ENCODE results near the gene FHOD1.

FHOD1 gene

GRCh38 chr16:67190041-67190440 lies 57.2 kb downstream of the FHOD1 start, which contains the start of gene EXOC3L1:
Gene EXOC3L1 (minus strand): TSS chr16:67190136. CDS start chr16:67189676, 460 bp downstream.
- TF ChIP-seq, protein P1, sequence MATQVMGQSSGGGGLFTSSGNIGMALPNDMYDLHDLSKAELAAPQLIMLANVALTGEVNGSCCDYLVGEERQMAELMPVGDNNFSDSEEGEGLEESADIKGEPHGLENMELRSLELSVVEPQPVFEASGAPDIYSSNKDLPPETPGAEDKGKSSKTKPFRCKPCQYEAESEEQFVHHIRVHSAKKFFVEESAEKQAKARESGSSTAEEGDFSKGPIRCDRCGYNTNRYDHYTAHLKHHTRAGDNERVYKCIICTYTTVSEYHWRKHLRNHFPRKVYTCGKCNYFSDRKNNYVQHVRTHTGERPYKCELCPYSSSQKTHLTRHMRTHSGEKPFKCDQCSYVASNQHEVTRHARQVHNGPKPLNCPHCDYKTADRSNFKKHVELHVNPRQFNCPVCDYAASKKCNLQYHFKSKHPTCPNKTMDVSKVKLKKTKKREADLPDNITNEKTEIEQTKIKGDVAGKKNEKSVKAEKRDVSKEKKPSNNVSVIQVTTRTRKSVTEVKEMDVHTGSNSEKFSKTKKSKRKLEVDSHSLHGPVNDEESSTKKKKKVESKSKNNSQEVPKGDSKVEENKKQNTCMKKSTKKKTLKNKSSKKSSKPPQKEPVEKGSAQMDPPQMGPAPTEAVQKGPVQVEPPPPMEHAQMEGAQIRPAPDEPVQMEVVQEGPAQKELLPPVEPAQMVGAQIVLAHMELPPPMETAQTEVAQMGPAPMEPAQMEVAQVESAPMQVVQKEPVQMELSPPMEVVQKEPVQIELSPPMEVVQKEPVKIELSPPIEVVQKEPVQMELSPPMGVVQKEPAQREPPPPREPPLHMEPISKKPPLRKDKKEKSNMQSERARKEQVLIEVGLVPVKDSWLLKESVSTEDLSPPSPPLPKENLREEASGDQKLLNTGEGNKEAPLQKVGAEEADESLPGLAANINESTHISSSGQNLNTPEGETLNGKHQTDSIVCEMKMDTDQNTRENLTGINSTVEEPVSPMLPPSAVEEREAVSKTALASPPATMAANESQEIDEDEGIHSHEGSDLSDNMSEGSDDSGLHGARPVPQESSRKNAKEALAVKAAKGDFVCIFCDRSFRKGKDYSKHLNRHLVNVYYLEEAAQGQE (IDR thresholded peaks at IDR 0.05; ENCODE audit: insufficient read depth in 1 of 2, low read depth in 2 of 2, low read length in 2 of 2): no peak
- TF ChIP-seq TAF1 (IDR thresholded peaks at IDR 0.05; ENCODE audit: borderline replicate concordance, insufficient read depth, low read length) (no peak), FOXP2 (optimal IDR thresholded peaks at IDR 0.05; ENCODE audit: borderline replicate concordance, extremely low read depth, extremely low read length, insufficient read depth) (no peak), SIN3A (IDR thresholded peaks at IDR 0.05; ENCODE audit: borderline replicate concordance, insufficient read depth, low read length) (no peak), POLR2AphosphoS5 (IDR thresholded peaks at IDR 0.05; ENCODE audit: low read depth, low read length) (no peak)

- TF ChIP-seq, protein P1 (IDR thresholded peaks at IDR 0.05; ENCODE audit: insufficient read depth in 1 of 2, low read depth in 2 of 2, low read length in 2 of 2): no peak
- TF ChIP-seq TAF1 (IDR thresholded peaks at IDR 0.05; ENCODE audit: borderline replicate concordance, insufficient read depth, low read length) (no peak), POLR2AphosphoS5 (IDR thresholded peaks at IDR 0.05; ENCODE audit: low read depth, low read length) (no peak), FOXP2 (optimal IDR thresholded peaks at IDR 0.05; ENCODE audit: borderline replicate concordance, extremely low read depth, extremely low read length, insufficient read depth) (no peak), SIN3A (IDR thresholded peaks at IDR 0.05; ENCODE audit: borderline replicate concordance, insufficient read depth, low read length) (no peak)
These were observed 58.5 kb downstream of the FHOD1 start for GRCh38 chr16:67188798-67189197.

GRCh38 chr16:67188323-67188722 lies 59.0 kb downstream of the FHOD1 start:
- no peak for TF ChIP-seq FOXP2 (optimal IDR thresholded peaks at IDR 0.05; ENCODE audit: borderline replicate concordance, extremely low read depth, extremely low read length, insufficient read depth)
- no peak for TF ChIP-seq TAF1 (IDR thresholded peaks at IDR 0.05; ENCODE audit: borderline replicate concordance, insufficient read depth, low read length)
- TF ChIP-seq, protein P1 (IDR thresholded peaks at IDR 0.05; ENCODE audit: insufficient read depth in 1 of 2, low read depth in 2 of 2, low read length in 2 of 2): no peak
- no peak for TF ChIP-seq SIN3A (IDR thresholded peaks at IDR 0.05; ENCODE audit: borderline replicate concordance, insufficient read depth, low read length)
- TF ChIP-seq POLR2AphosphoS5 (IDR thresholded peaks at IDR 0.05; ENCODE audit: low read depth, low read length): no peak

DNA sequence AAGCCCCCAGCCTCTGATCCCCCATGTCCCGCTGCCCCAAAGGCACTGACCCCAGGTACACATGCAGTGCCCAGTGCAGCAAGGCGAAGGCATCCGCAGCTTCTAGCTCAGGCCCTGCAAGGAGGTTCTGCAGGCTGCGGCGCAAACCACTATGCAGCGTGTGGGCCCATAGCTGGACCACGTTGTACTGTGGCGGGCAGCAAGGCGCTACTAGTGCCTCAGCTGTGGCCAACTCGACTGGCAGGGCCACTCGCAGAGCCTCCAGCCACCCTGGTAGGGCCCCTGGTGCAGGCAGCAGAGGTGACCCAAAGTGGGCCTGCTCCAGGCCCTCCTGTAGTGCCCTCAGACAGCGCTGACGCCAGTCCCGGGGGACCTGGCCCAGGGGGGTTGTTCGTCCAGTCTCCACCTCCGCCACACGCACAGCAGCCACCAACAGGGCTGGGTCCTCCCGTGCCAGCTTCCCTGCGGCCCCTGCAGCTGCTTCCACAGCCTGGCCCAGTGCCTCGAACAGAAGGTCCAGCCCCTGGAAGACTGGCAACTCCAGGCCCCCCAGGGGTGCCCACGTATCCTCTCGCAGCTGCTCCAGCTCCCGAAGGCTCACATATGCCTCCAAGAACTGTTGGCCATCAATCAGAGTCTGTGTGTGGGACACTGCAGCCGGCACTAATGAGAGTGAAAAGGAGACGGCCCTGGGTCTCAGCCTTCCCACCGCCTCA lies 59.9 kb downstream of the FHOD1 start:
- no peak for TF ChIP-seq SIN3A (IDR thresholded peaks at IDR 0.05; ENCODE audit: borderline replicate concordance, insufficient read depth, low read length)
- no peak for TF ChIP-seq POLR2AphosphoS5 (IDR thresholded peaks at IDR 0.05; ENCODE audit: low read depth, low read length)
- TF ChIP-seq TAF1 (IDR thresholded peaks at IDR 0.05; ENCODE audit: borderline replicate concordance, insufficient read depth, low read length): no peak
- TF ChIP-seq FOXP2 (optimal IDR thresholded peaks at IDR 0.05; ENCODE audit: borderline replicate concordance, extremely low read depth, extremely low read length, insufficient read depth): no peak
- TF ChIP-seq, protein P1 (IDR thresholded peaks at IDR 0.05; ENCODE audit: insufficient read depth in 1 of 2, low read depth in 2 of 2, low read length in 2 of 2): no peak

All from PFSK-1 (cell line).